WTC11 (cell line): ENCODE results near the gene MITF.

Experiments used
- AFF4 ChIP-seq: sonication (generic); formaldehyde crosslinking; IDR thresholded peaks from 2 replicates; pipeline ENCODE4 v1.8.1; 2023; ENCODE audit warnings: mild to moderate bottlenecking, missing genetic modification reagents, borderline replicate concordance
- ATF2 ChIP-seq: sonication (generic); formaldehyde crosslinking; IDR thresholded peaks from 2 replicates; pipeline ENCODE4 v1.8.1; 2022; ENCODE audit warnings: low read depth, missing genetic modification reagents, borderline replicate concordance
- CREB1 ChIP-seq: sonication (generic); formaldehyde crosslinking; IDR thresholded peaks from 2 replicates; pipeline ENCODE4 v1.8.0; 2023; ENCODE audit warnings: mild to moderate bottlenecking, missing genetic modification reagents
- CTCF ChIP-seq: fragments of 200-600 bp; IDR thresholded peaks from 2 replicates; pipeline ENCODE4 v1.8.0; 2022; ENCODE audit warnings: antibody characterized with exemption
- ELF4 ChIP-seq: sonication (generic); formaldehyde crosslinking; IDR thresholded peaks from 2 replicates; pipeline ENCODE4 v1.8.1; 2022; ENCODE audit warnings: low read depth, mild to moderate bottlenecking, moderate library complexity, missing genetic modification reagents
- FOXK1 ChIP-seq: sonication (generic); formaldehyde crosslinking; IDR thresholded peaks from 2 replicates; pipeline ENCODE4 v1.8.0; 2022; ENCODE audit warnings: mild to moderate bottlenecking, moderate library complexity, missing genetic modification reagents
- RORB ChIP-seq: fragments of 250-450 bp; sonication (Bioruptor Pico); IDR thresholded peaks from 2 replicates; pipeline ENCODE4 v1.9.0; 2021; ENCODE audit warnings: mild to moderate bottlenecking
- TEAD1 ChIP-seq: sonication (generic); formaldehyde crosslinking; IDR thresholded peaks from 2 replicates; pipeline ENCODE4 v1.8.0; 2022; ENCODE audit warnings: mild to moderate bottlenecking, missing genetic modification reagents
- ZBTB21 ChIP-seq: sonication (generic); formaldehyde crosslinking; IDR thresholded peaks from 2 replicates; pipeline ENCODE4 v1.8.1; 2023; ENCODE audit warnings: mild to moderate bottlenecking, missing genetic modification reagents, borderline replicate concordance
- ZNF232 ChIP-seq: sonication (generic); formaldehyde crosslinking; IDR thresholded peaks from 2 replicates; pipeline ENCODE4 v1.8.0; 2022; ENCODE audit warnings: mild to moderate bottlenecking, missing genetic modification reagents
- TF ChIP-seq, protein P1 (sequence below): fragments of 250-450 bp; sonication (Bioruptor Pico); IDR thresholded peaks from 2 replicates; pipeline ENCODE4 v1.9.0; 2021; ENCODE audit warnings: mild to moderate bottlenecking, borderline replicate concordance
- TF ChIP-seq, protein P2 (sequence below): sonication (generic); formaldehyde crosslinking; IDR thresholded peaks from 2 replicates; pipeline ENCODE4 v1.8.0; 2022; ENCODE audit warnings: missing genetic modification reagents
- TF ChIP-seq, protein P3 (sequence below): sonication (generic); formaldehyde crosslinking; conservative IDR thresholded peaks from 2 replicates; pipeline ENCODE4 v1.8.1; 2022; ENCODE audit warnings: mild to moderate bottlenecking, missing genetic modification reagents
- TF ChIP-seq, protein P4 (sequence below): sonication (generic); formaldehyde crosslinking; IDR thresholded peaks from 2 replicates; pipeline ENCODE4 v1.8.1; 2023; ENCODE audit warnings: mild to moderate bottlenecking, missing genetic modification reagents

- TF ChIP-seq TEAD1 (CRISPR knock-in tag) = no peak
- TF ChIP-seq, protein P1, sequence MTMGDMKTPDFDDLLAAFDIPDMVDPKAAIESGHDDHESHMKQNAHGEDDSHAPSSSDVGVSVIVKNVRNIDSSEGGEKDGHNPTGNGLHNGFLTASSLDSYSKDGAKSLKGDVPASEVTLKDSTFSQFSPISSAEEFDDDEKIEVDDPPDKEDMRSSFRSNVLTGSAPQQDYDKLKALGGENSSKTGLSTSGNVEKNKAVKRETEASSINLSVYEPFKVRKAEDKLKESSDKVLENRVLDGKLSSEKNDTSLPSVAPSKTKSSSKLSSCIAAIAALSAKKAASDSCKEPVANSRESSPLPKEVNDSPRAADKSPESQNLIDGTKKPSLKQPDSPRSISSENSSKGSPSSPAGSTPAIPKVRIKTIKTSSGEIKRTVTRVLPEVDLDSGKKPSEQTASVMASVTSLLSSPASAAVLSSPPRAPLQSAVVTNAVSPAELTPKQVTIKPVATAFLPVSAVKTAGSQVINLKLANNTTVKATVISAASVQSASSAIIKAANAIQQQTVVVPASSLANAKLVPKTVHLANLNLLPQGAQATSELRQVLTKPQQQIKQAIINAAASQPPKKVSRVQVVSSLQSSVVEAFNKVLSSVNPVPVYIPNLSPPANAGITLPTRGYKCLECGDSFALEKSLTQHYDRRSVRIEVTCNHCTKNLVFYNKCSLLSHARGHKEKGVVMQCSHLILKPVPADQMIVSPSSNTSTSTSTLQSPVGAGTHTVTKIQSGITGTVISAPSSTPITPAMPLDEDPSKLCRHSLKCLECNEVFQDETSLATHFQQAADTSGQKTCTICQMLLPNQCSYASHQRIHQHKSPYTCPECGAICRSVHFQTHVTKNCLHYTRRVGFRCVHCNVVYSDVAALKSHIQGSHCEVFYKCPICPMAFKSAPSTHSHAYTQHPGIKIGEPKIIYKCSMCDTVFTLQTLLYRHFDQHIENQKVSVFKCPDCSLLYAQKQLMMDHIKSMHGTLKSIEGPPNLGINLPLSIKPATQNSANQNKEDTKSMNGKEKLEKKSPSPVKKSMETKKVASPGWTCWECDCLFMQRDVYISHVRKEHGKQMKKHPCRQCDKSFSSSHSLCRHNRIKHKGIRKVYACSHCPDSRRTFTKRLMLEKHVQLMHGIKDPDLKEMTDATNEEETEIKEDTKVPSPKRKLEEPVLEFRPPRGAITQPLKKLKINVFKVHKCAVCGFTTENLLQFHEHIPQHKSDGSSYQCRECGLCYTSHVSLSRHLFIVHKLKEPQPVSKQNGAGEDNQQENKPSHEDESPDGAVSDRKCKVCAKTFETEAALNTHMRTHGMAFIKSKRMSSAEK = no peak
- TF ChIP-seq, protein P2, sequence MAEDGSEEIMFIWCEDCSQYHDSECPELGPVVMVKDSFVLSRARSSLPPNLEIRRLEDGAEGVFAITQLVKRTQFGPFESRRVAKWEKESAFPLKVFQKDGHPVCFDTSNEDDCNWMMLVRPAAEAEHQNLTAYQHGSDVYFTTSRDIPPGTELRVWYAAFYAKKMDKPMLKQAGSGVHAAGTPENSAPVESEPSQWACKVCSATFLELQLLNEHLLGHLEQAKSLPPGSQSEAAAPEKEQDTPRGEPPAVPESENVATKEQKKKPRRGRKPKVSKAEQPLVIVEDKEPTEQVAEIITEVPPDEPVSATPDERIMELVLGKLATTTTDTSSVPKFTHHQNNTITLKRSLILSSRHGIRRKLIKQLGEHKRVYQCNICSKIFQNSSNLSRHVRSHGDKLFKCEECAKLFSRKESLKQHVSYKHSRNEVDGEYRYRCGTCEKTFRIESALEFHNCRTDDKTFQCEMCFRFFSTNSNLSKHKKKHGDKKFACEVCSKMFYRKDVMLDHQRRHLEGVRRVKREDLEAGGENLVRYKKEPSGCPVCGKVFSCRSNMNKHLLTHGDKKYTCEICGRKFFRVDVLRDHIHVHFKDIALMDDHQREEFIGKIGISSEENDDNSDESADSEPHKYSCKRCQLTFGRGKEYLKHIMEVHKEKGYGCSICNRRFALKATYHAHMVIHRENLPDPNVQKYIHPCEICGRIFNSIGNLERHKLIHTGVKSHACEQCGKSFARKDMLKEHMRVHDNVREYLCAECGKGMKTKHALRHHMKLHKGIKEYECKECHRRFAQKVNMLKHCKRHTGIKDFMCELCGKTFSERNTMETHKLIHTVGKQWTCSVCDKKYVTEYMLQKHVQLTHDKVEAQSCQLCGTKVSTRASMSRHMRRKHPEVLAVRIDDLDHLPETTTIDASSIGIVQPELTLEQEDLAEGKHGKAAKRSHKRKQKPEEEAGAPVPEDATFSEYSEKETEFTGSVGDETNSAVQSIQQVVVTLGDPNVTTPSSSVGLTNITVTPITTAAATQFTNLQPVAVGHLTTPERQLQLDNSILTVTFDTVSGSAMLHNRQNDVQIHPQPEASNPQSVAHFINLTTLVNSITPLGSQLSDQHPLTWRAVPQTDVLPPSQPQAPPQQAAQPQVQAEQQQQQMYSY = no peak
- TF ChIP-seq CTCF = no peak
- no peak for TF ChIP-seq ELF4 (CRISPR knock-in tag)
- no peak for TF ChIP-seq AFF4 (CRISPR knock-in tag)
- TF ChIP-seq, protein P3, sequence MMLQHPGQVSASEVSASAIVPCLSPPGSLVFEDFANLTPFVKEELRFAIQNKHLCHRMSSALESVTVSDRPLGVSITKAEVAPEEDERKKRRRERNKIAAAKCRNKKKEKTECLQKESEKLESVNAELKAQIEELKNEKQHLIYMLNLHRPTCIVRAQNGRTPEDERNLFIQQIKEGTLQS = no peak
- no peak for TF ChIP-seq CREB1 (CRISPR knock-in tag)
- no peak for TF ChIP-seq ATF2
- TF ChIP-seq, protein P4, sequence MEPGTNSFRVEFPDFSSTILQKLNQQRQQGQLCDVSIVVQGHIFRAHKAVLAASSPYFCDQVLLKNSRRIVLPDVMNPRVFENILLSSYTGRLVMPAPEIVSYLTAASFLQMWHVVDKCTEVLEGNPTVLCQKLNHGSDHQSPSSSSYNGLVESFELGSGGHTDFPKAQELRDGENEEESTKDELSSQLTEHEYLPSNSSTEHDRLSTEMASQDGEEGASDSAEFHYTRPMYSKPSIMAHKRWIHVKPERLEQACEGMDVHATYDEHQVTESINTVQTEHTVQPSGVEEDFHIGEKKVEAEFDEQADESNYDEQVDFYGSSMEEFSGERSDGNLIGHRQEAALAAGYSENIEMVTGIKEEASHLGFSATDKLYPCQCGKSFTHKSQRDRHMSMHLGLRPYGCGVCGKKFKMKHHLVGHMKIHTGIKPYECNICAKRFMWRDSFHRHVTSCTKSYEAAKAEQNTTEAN = no peak
- no peak for TF ChIP-seq ZBTB21 (CRISPR knock-in tag)
- no peak for TF ChIP-seq FOXK1
- TF ChIP-seq RORB = no peak
- no peak for TF ChIP-seq ZNF232 (CRISPR knock-in tag)
Measured at GRCh38 chr3:69700949-69701348, 38.3 kb upstream of the MITF start.
